ENCODE data around the gene POLR3C. TPM values are rescaled to one million over a fixed set of nuclear protein-coding genes. Genes with fewer than 3 reads are reported as not detected.
"Not testable (repeated sequence)": the region's sequence is repeated elsewhere in the genome, so short reads cannot be mapped to it uniquely, and the experiment has no call there.

Gene POLR3C, protein sequence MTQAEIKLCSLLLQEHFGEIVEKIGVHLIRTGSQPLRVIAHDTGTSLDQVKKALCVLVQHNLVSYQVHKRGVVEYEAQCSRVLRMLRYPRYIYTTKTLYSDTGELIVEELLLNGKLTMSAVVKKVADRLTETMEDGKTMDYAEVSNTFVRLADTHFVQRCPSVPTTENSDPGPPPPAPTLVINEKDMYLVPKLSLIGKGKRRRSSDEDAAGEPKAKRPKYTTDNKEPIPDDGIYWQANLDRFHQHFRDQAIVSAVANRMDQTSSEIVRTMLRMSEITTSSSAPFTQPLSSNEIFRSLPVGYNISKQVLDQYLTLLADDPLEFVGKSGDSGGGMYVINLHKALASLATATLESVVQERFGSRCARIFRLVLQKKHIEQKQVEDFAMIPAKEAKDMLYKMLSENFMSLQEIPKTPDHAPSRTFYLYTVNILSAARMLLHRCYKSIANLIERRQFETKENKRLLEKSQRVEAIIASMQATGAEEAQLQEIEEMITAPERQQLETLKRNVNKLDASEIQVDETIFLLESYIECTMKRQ
- 10 to 100 TPM; 34.5 to 56.4 (median 45.6) TPM for polyA plus RNA-seq

DNA sequence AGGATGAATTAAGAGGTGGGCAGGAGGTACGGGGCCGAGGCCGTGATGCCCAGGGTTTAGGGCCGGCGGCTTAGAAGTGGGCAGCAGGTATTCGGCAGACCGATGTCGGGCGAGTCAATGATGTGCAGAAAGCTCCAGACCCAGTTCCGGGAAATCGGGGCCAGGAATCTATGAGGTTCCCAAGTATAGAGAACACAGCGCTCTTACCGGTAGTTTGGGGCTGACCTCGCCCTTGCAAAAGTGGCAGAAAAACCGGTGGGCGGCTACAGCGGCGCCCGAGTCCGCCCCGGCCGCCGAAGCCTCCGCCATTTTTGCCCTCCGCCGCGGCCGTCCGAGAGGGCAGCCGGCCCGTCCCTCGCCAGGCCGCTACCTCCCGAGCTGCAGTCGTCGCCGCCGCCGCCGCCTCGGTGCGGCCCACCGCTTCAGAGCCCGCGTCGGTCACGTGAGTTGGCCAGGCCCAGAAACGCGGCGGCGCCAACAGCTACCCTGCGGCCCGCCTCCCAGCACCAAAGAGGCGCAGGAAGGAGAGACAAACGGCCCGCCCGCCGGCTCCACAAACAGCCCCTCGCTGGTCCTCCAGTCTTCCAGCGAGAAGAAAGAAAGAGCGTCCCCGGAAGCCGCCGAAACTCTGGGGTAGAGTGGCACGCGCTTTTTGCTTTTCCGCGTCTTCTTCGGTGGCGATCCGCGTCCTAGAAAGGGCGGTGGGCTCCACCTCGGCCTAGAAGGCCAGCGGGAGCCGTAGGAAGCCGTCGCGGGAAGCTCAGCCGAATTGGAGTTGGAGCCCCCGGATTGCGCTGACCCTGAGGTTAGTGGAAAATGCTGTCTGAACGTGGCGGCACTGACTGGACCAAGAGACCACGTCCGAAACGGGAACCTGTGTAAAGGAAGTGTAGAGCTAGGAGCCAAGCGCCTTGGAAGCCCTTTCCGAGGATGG lies at the start of gene POLR3C, which contains the start of gene RNF115:
Gene POLR3C, plus strand, starts transcription at position 636 of the 934 bp plus-strand sequence. CDS start 1,577 bp downstream, outside the sequence.
Gene RNF115, minus strand, starts transcription at position 531 of the 934 bp plus-strand sequence. Its CDS starts 222 bp downstream, at position 309.
- Mint-ChIP-seq H3K4me3 (peak within 1 kb of the TSS; percentile 96 to 99 (median 99)), H3K4me1 (peaks cover 25 to 35% of the 10 kb centered on the region in 2 donors), H3K27me3 (ENCODE audit: low read depth in 3 of 3) (peaks cover 5 to 12% (median 9%) of the 10 kb centered on the region in 3 donors), H3K36me3 (peaks cover 10 to 28% (median 22%) of the 10 kb centered on the region in 3 donors), H3K27ac (peak within 1 kb of the TSS; percentile 91 to 98 (median 96)), H3K9me3 (no peaks in the 10 kb centered on the region)
- peak; percentile 84 to 88 (median 86) for DNase-seq

DNA sequence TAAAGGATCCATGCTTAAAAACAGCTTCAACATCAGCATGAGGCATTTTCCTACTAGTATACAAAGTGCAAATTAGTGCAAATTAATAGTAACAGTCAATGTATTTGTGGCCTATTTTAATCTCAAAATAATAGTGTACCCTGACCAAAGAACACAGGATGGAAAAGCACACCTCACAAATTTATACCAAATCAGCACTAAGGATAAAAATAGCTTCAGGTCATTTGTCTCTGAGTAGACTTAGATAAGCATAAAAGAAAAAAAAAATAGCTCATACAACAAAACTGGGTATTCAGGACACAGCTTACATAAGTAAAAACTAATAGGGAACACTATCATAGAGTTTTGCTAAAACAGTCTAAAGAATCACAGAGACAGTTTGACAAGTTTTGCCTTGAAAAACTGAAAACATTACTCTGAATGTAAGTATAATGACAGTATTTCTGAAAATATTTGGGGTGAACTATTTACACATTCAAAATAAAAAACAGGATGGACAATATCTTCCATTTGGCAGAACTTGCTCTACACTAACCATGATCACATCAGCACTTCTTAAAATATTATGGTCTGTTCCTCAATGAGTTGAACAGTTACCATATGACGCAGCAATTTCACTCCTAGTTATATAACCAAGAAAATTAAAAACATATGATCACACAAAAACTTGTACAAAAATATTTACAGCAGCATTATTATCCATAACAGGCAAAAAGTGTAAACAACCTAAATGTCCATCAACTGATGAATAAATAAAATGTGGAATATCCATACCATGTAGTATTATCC lies 46.4 kb upstream of the POLR3C start:
- peaks cover 0 to 15% (median 6%) of the 10 kb centered on the region in 3 donors for H3K36me3 Mint-ChIP-seq
- H3K9me3 Mint-ChIP-seq, result no peaks in the 10 kb centered on the region
- DNase-seq, result no peak
- H3K4me1 Mint-ChIP-seq, result peaks cover 15 to 22% of the 10 kb centered on the region in 2 donors
- no peak overlapping the region for H3K4me3 Mint-ChIP-seq
- H3K27ac Mint-ChIP-seq, result peak overlapping the region in 5 of 6 donors; percentile 17 to 58 (median 35)
- peaks cover 0 to 2% (median 0%) of the 10 kb centered on the region in 3 donors for H3K27me3 Mint-ChIP-seq (ENCODE audit: low read depth in 3 of 3)

DNA sequence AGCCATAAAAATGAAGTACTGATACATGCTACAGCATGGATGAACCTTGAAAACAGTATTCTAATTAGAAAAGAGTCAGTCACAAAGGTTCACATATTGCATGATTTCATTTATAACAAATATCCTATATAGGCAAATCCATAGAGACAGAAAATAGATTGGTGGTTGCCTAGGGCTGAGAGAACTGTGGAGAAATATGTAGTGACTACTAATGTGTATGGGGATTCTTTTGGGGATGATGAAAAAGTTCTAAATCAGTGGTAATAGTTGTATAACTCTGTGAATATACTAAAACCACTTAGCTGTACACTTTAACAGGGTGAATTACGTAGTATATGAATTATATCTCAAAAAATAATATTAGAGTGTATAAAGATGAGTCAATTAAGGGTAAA lies 45.9 kb upstream of the POLR3C start:
- no peak overlapping the region for H3K4me3 Mint-ChIP-seq
- no peaks in the 10 kb centered on the region for H3K9me3 Mint-ChIP-seq
- H3K36me3 Mint-ChIP-seq, result peaks cover 0 to 11% (median 3%) of the 10 kb centered on the region in 3 donors
- no peak for DNase-seq
- peaks cover 14 to 16% of the 10 kb centered on the region in 2 donors for H3K4me1 Mint-ChIP-seq
- peak overlapping the region in 1 of 6 donors; percentile 35 for H3K27ac Mint-ChIP-seq
- H3K27me3 Mint-ChIP-seq (ENCODE audit: low read depth in 3 of 3), result peaks cover 0 to 2% (median 0%) of the 10 kb centered on the region in 3 donors

DNA sequence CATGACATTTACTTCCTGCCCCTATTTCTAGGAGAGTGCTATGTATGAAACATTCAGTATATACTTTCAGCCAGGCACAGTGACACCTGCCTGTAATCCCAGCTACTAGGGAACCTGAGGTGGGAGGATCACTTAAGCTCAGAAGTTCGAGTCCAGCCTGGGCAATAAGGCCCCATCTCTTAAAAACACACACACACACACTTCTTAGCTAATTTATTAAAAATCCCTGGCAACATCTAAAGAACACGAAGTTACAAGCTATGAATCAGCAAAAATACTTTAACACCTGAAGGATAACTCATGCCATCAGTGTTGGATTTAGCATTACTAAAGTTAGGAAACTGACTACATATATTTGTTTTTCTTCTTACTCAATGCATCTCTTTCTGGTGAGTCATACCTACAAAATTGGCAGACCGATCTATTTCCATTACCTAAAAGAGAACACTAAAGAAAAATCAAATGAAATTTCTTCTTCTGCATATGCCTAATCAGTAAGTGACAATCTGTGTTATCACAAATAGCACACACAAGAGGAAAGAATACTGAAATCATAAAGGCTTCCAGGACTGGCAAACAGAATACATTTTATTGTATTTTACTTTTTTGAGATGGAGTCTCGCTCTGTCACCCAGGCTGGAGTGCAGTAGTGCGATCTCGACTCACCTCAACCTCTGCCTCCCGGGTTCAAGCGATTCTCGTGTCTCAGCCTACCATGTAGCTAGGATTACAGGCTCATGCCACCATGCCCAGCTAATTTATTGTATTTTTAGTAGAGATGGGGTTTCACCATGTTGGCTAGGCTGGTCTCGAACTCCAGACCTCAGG lies 41.5 kb upstream of the POLR3C start:
- H3K9me3 Mint-ChIP-seq, result no peaks in the 10 kb centered on the region
- peaks cover 21 to 30% of the 10 kb centered on the region in 2 donors for H3K4me1 Mint-ChIP-seq
- H3K27ac Mint-ChIP-seq, result peak overlapping the region in 2 of 6 donors; percentile 9
- no peak for DNase-seq
- H3K36me3 Mint-ChIP-seq, result peaks cover 0 to 21% (median 15%) of the 10 kb centered on the region in 3 donors
- H3K27me3 Mint-ChIP-seq (ENCODE audit: low read depth in 3 of 3), result peaks cover 0 to 2% (median 0%) of the 10 kb centered on the region in 3 donors
- H3K4me3 Mint-ChIP-seq, result no peak overlapping the region

DNA sequence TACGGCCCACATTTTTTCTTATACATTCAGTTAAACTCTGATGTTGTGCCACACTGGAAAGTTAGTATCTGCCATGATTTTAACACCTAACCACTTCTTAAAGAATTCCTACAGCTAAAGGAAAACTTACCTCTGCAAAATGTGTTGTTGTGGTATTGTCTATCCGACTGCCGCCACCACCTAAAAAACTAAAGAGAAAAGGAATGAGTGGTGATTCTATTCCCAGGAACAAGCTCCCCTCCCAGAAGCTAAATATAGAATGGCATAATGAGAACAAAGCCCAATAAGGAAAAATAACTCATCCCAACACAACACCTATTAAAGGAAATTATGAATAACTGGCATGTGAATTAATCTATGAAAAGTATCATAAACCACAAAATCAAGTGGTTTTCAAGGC lies 39.6 kb upstream of the POLR3C start:
- Mint-ChIP-seq H3K4me1 (peaks cover 21 to 39% of the 10 kb centered on the region in 2 donors), H3K27ac (peak overlapping the region in 2 of 6 donors; percentile 7 to 14), H3K27me3 (ENCODE audit: low read depth in 3 of 3) (peaks cover 0 to 2% (median 0%) of the 10 kb centered on the region in 3 donors), H3K36me3 (peaks cover 0 to 30% (median 18%) of the 10 kb centered on the region in 3 donors), H3K4me3 (no peak overlapping the region), H3K9me3 (no peaks in the 10 kb centered on the region)
- DNase-seq, result no peak

DNA sequence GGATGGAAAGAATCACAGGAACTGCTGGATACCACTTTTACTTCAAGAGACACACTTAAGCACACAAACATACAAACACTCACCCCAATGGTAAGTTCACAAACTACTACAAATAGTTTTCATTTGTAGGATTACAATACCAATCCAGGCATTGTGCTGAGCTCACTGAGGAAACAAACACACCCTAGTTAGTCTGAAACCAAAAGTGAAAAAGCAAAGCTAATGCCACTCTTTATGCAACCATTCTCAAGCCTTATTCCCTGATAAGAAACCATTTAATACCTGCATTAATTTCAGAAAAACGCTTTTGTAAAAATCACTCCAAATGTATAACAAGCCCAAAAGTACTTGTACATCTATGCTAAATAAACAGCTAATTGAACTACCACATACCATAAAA lies 38.5 kb upstream of the POLR3C start:
- H3K36me3 Mint-ChIP-seq, result peaks cover 0 to 30% (median 18%) of the 10 kb centered on the region in 3 donors
- peaks cover 21 to 39% of the 10 kb centered on the region in 2 donors for H3K4me1 Mint-ChIP-seq
- no peak overlapping the region for H3K4me3 Mint-ChIP-seq
- H3K27me3 Mint-ChIP-seq (ENCODE audit: low read depth in 3 of 3), result peaks cover 0 to 2% (median 0%) of the 10 kb centered on the region in 3 donors
- no peak for DNase-seq
- no peaks in the 10 kb centered on the region for H3K9me3 Mint-ChIP-seq
- peak overlapping the region in 3 of 6 donors; percentile 1 to 57 (median 41) for H3K27ac Mint-ChIP-seq

DNA sequence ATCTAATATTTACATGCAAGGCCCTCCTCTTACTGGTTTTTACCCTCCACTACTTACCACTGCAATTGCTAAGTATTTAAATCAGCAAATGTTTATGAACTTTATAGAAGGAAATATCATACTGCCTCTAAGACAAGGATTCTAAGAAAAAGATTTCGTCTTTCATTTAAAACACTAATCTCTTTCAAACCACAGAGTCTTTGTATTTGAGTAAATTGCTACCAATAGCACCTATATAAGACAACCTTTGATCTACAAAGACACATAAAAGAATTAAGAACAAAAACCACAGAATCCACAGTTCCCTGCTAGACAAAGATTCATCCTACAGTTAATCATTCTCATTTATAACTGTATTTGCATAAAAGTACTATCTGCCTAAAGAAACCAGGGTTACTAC lies 37.7 kb upstream of the POLR3C start:
- no peaks in the 10 kb centered on the region for H3K9me3 Mint-ChIP-seq
- no peak overlapping the region for H3K4me3 Mint-ChIP-seq
- H3K27ac Mint-ChIP-seq, result peak overlapping the region in 4 of 6 donors; percentile 1 to 57 (median 29)
- H3K27me3 Mint-ChIP-seq (ENCODE audit: low read depth in 3 of 3), result peaks cover 0 to 2% (median 0%) of the 10 kb centered on the region in 3 donors
- H3K36me3 Mint-ChIP-seq, result peaks cover 0 to 30% (median 15%) of the 10 kb centered on the region in 3 donors
- DNase-seq, result no peak
- H3K4me1 Mint-ChIP-seq, result peaks cover 21 to 39% of the 10 kb centered on the region in 2 donors

DNA sequence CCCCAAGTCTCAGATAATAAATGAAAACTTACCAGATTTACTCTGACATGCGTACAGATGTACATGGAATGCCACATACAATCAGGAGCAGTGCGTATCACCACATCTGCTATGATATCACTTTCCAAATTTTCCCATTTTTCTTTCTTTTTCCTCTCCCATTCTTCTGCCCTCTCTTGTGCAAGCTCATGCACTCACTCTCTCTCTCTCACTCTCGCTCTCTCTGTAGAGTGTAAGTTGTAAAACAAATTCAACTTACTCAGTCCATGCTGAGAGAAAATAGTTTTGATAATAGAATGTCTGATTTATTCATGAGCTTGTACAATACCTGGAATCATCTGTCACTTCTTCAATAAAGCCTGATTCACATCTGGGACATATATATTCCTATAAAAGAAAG lies 35.4 kb upstream of the POLR3C start:
- Mint-ChIP-seq H3K9me3 (no peaks in the 10 kb centered on the region), H3K27me3 (ENCODE audit: low read depth in 3 of 3) (peaks cover 1 to 2% (median 2%) of the 10 kb centered on the region in 3 donors), H3K4me3 (no peak overlapping the region), H3K4me1 (peaks cover 22 to 52% of the 10 kb centered on the region in 2 donors), H3K36me3 (peaks cover 4 to 35% (median 12%) of the 10 kb centered on the region in 3 donors), H3K27ac (peak overlapping the region in 1 of 6 donors; percentile 1)
- no peak for DNase-seq

DNA sequence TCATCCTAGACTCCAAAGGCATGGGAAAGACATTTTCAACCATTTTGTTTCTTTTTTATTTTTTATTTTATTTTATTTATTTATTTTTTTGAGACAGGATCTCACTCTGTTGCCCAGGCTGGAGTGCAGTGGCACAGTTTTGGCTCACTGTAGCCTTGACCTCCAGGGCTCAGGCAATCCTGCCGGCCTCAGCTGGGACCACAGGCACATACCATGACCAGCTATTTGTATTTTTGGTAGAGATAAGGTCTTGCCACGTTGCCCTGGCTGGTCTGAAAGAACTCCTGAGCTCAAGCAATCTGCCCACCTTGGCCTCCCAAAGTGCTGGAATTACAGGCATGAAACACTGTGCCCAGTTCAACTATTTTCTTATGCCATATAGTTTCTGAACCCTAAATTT lies 32.1 kb upstream of the POLR3C start:
- peaks cover 21 to 38% of the 10 kb centered on the region in 2 donors for H3K4me1 Mint-ChIP-seq
- not testable (repeated sequence) for DNase-seq; H3K27ac Mint-ChIP-seq; H3K27me3 Mint-ChIP-seq (ENCODE audit: low read depth in 3 of 3); H3K4me3 Mint-ChIP-seq
- peaks cover 19 to 39% (median 23%) of the 10 kb centered on the region in 3 donors for H3K36me3 Mint-ChIP-seq
- H3K9me3 Mint-ChIP-seq, result peaks cover 5 to 12% (median 10%) of the 10 kb centered on the region in 6 donors

DNA sequence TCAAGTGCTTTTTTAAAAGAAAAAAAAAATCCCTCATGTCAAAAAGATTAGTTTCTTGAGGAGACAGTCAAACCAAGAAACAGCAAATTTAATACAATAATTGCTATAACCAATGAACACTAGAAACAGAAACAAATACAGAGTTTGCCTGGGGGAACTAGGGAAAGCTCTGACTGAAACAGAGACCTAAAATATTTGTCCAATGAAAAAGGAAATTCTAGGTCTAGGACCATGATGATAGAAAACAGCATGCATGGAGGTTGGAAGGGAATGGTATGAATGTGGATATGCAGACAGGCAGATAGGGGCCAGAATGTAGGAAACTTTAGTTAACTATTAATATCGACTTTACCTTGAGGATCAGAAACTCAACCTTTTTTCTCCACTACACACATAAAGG lies 31.5 kb upstream of the POLR3C start:
- Mint-ChIP-seq H3K27ac (peak overlapping the region in 2 of 6 donors; percentile 39 to 65), H3K9me3 (peaks cover 7 to 18% (median 15%) of the 10 kb centered on the region in 6 donors), H3K36me3 (peaks cover 24 to 43% (median 29%) of the 10 kb centered on the region in 3 donors), H3K27me3 (ENCODE audit: low read depth in 3 of 3) (peaks cover 1 to 2% (median 2%) of the 10 kb centered on the region in 3 donors), H3K4me1 (peaks cover 24 to 37% of the 10 kb centered on the region in 2 donors), H3K4me3 (no peak overlapping the region)
- DNase-seq, result no peak

DNA sequence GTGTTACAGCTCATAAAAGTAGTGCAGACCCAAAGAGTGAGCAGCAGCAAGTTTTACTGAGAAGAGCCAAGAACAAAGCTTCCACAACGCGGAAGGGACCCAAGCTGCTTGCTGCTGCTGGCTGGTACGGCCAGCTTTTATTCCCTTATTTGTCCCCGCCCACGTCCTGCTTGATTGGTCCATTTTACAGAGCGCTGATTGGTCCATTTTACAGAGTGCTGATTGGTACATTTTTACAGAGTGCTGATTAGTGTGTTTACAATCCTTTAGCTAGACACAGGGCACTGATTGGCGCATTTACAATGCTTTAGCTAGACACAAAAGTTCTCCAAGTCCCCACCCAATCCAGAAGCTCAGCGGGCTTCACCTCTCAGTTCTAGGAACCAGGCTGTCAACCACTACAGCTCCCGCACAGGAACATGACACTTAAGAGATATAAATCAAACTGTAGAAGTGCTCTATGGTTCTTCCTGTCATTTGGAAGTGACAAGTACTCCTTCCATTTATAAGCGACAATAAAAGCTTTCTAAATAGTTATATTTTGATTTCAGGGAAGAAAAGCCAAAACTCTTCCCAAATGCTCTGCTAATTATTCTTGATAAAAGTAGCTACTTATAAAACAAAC lies 28.6 kb upstream of the POLR3C start:
- H3K36me3 Mint-ChIP-seq, result peaks cover 24 to 54% (median 48%) of the 10 kb centered on the region in 3 donors

More for the DNA sequence above, 28.6 kb upstream of the POLR3C start:
- no peak for DNase-seq
- Mint-ChIP-seq H3K4me1 (peaks cover 31 to 40% of the 10 kb centered on the region in 2 donors), H3K27ac (peak overlapping the region in 1 of 6 donors; percentile 29), H3K4me3 (peak overlapping the region in 1 of 5 donors; percentile 6), H3K9me3 (peaks cover 7 to 30% (median 21%) of the 10 kb centered on the region in 6 donors), H3K27me3 (ENCODE audit: low read depth in 3 of 3) (peaks cover 2 to 7% (median 2%) of the 10 kb centered on the region in 3 donors)
